ENCODE measurements around the gene TSPAN13. TPM values are rescaled to one million over a fixed set of nuclear protein-coding genes. Genes with fewer than 3 reads are reported as not detected.

The TSPAN13 gene
- total and polyA plus RNA-seq, 2 of the 4 experiments (the other 2 are of a cell fraction), result 3.0 to 5.0 TPM

GRCh38 chr7:16816824-16817223 lies 63.3 kb downstream of the TSPAN13 start:
- no peak overlapping the region for H3K14ac ChIP-seq (replicated peaks; ENCODE audit: low read depth, low read length)
- intact Hi-C loops (cut with micrococcal nuclease) (no loop called here), dilution Hi-C loops (cut with HindIII; ENCODE audit: low sequenced_read_pairs, unreplicated experiment) (no loop called here), in situ Hi-C loops (cut with MboI; ENCODE audit: low sequenced_read_pairs) (no loop called here)
- H3K79me1 ChIP-seq (ENCODE audit: low read depth in 1 of 2, low read length in 2 of 2), result no peaks in the 10 kb centered on the region
- H3K4ac ChIP-seq (ENCODE audit: low read depth, low read length), result no peak overlapping the region
- H2BK120ac ChIP-seq (ENCODE audit: low read depth, low read length), result no peak overlapping the region
- no peaks in the 10 kb centered on the region for H4K20me1 ChIP-seq (ENCODE audit: insufficient read depth, low read length)
- 86% methylated on average over 1 of the region's 2 CpGs; no CpG with 5 or more reads in 1 of the 2 experiments for WGBS, 2 experiments (ENCODE audit: extremely low coverage in 2 of 2, insufficient read length in 1 of 2)
- no peak overlapping the region for H3K9ac ChIP-seq (ENCODE audit: low read depth, low read length)
- no peak overlapping the region for H2AFZ ChIP-seq (replicated peaks; ENCODE audit: low read length, poor library complexity)
- no peak overlapping the region for H3K56ac ChIP-seq (ENCODE audit: extremely low read depth, insufficient read depth, low read length)
- ChIA-PET CTCF (no interaction called here), POLR2A (ENCODE audit: unreplicated experiment) (no interaction called here)
- H2AK5ac ChIP-seq (ENCODE audit: low read depth, low read length), result no peak overlapping the region
- no peak overlapping the region for H3K4me2 ChIP-seq (ENCODE audit: low read depth, low read length)
- no peak overlapping the region for H4K8ac ChIP-seq (ENCODE audit: low read depth in 2 of 2, low read length in 2 of 2)
- H3K4me3 ChIP-seq (ENCODE audit: insufficient read depth, low read depth, low read length), result no peak overlapping the region
- no peak overlapping the region for H3K27ac ChIP-seq (ENCODE audit: insufficient read depth, low read length)
- H2AK9ac ChIP-seq (replicated peaks; ENCODE audit: low read depth, low read length, poor library complexity), result no peak overlapping the region
- no peak overlapping the region for H2BK20ac ChIP-seq (ENCODE audit: low read depth, low read length)
- H3K18ac ChIP-seq (ENCODE audit: low read depth, low read length), result no peak overlapping the region
- H4K91ac ChIP-seq (ENCODE audit: insufficient read depth, low read depth, low read length), result no peak overlapping the region
- no peaks in the 10 kb centered on the region for H3K9me1 ChIP-seq (ENCODE audit: insufficient read depth, low read length)
- TF ChIP-seq RFX5 (IDR thresholded peaks at IDR 0.05; ENCODE audit: low read depth, low read length), result no peak
- TF ChIP-seq, protein P1, sequence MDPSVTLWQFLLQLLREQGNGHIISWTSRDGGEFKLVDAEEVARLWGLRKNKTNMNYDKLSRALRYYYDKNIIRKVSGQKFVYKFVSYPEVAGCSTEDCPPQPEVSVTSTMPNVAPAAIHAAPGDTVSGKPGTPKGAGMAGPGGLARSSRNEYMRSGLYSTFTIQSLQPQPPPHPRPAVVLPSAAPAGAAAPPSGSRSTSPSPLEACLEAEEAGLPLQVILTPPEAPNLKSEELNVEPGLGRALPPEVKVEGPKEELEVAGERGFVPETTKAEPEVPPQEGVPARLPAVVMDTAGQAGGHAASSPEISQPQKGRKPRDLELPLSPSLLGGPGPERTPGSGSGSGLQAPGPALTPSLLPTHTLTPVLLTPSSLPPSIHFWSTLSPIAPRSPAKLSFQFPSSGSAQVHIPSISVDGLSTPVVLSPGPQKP (IDR thresholded peaks at IDR 0.05; ENCODE audit: borderline replicate concordance, low read depth, low read length), result no peak
- no peak for TF ChIP-seq MAFK (IDR thresholded peaks at IDR 0.05; ENCODE audit: low read depth, low read length)
- no peak for TF ChIP-seq MXI1 (IDR thresholded peaks at IDR 0.05; ENCODE audit: borderline replicate concordance, low read depth, low read length)
- no peak for TF ChIP-seq CEBPB (IDR thresholded peaks at IDR 0.05; ENCODE audit: low read depth, low read length)
- TF ChIP-seq FOS (IDR thresholded peaks at IDR 0.05; ENCODE audit: low read depth, low read length), result no peak
- no peak for TF ChIP-seq CHD1 (IDR thresholded peaks at IDR 0.05; ENCODE audit: low read depth, low read length)
- no peak for TF ChIP-seq NFE2L2 (IDR thresholded peaks at IDR 0.05; ENCODE audit: low read depth, low read length)
- no peak for TF ChIP-seq MAZ (IDR thresholded peaks at IDR 0.05; ENCODE audit: borderline replicate concordance, low read depth, low read length)
- TF ChIP-seq RAD21 (IDR thresholded peaks at IDR 0.05; ENCODE audit: low read length), result no peak
- no peak for TF ChIP-seq BHLHE40 (IDR thresholded peaks at IDR 0.05; ENCODE audit: low read depth, low read length)
- TF ChIP-seq POLR2A (IDR thresholded peaks at IDR 0.05; ENCODE audit: low read depth, low read length), result no peak
- TF ChIP-seq USF2 (IDR thresholded peaks at IDR 0.05; ENCODE audit: low read depth, low read length), result no peak
- TF ChIP-seq SMC3 (IDR thresholded peaks at IDR 0.05; ENCODE audit: low read depth, low read length), result no peak
- TF ChIP-seq RCOR1 (IDR thresholded peaks at IDR 0.05; ENCODE audit: insufficient replicate concordance, low read length), result no peak
- TF ChIP-seq, protein P2, sequence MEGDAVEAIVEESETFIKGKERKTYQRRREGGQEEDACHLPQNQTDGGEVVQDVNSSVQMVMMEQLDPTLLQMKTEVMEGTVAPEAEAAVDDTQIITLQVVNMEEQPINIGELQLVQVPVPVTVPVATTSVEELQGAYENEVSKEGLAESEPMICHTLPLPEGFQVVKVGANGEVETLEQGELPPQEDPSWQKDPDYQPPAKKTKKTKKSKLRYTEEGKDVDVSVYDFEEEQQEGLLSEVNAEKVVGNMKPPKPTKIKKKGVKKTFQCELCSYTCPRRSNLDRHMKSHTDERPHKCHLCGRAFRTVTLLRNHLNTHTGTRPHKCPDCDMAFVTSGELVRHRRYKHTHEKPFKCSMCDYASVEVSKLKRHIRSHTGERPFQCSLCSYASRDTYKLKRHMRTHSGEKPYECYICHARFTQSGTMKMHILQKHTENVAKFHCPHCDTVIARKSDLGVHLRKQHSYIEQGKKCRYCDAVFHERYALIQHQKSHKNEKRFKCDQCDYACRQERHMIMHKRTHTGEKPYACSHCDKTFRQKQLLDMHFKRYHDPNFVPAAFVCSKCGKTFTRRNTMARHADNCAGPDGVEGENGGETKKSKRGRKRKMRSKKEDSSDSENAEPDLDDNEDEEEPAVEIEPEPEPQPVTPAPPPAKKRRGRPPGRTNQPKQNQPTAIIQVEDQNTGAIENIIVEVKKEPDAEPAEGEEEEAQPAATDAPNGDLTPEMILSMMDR (conservative IDR thresholded peaks at IDR 0.05; ENCODE audit: low read depth, low read length), result no peak
- no TSS peak for BruUV-seq (replicated peaks)
- no peak overlapping the region for H3K23ac ChIP-seq (ENCODE audit: low read depth, low read length)
- H3K4me1 ChIP-seq (ENCODE audit: control insufficient read depth, insufficient read depth, low read length), result peaks cover 4% of the 10 kb centered on the region; the same call in 1 of the 2 replicates
- no peak overlapping the region for H4K5ac ChIP-seq (ENCODE audit: low read depth, low read length)
- no peaks in the 10 kb centered on the region for H3K36me3 ChIP-seq (ENCODE audit: control insufficient read depth, insufficient read depth, low read length)
- DNase-seq (no peak), ATAC-seq (ENCODE audit: low read depth) (no peak)
- no peaks in the 10 kb centered on the region for H3K27me3 ChIP-seq (ENCODE audit: control insufficient read depth, insufficient read depth, low read length)
- H2BK15ac ChIP-seq (ENCODE audit: low read depth, low read length), result no peak overlapping the region
- H3K9me3 ChIP-seq (ENCODE audit: control insufficient read depth, insufficient read depth, low read length), result no peaks in the 10 kb centered on the region
- no peak overlapping the region for H2BK5ac ChIP-seq (ENCODE audit: low read depth, low read length, poor library complexity, severe bottlenecking)
